GM21381 (cell line): ENCODE results near the gene GAST.

Source experiments
- ATAC-seq: cut with Tn5 transposase; IDR thresholded peaks from one replicate; pipeline ENCODE4 v1.9.1; 2021; ENCODE audit warnings: mild to moderate bottlenecking, moderate library complexity; ENCODE audit not compliant: unreplicated experiment

GAST gene

DNA sequence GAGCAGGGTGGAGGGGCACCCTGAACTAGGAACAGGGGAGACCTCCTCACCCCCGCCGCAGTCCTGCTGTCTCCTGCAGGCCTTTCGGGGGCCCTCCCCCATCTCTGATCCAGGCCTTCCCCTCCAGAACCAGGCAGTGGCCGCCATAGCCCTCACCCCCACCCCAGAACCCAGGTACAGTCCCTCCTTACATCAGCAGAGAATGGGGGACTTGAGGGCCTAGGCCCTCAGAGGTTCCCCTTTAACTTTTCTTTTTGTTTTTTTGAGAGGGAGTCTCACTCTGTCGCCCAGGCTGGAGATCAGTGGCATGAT lies 26.6 kb downstream of the GAST start:
- ATAC-seq = no peak

DNA sequence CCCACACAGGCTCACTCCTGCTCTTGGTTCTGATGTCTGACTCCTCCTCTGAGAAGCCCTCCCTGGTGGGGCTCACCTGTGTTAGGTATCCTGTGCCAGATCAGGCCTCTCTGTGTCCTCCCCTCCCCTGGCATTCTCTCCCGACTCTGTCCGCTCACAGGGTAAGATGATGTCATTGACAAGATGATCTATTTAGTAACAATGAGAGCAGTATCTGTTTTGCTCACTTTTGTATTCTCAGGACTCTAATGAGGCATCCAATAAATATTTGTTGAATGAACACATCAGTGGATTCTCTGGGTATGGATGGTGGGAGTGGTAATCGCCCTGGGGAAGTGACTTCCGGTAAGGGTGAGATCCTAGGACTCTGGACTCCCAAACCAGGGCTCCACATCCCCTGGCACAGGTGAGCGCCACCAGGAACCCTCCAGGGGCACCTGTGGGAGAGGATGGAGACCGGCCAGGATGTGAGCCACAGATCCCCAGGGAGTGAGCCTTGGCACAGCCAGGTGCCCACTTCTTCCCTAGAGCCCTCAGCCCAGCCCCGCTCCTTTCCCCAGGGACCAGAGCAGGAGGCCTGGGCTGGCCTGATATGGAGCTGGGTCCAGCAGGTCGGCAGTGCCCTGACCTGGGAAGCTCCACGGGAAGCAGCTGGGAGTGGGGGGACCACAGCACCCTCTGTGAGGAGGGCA lies 27.7 kb downstream of the GAST start:
- no peak for ATAC-seq

DNA sequence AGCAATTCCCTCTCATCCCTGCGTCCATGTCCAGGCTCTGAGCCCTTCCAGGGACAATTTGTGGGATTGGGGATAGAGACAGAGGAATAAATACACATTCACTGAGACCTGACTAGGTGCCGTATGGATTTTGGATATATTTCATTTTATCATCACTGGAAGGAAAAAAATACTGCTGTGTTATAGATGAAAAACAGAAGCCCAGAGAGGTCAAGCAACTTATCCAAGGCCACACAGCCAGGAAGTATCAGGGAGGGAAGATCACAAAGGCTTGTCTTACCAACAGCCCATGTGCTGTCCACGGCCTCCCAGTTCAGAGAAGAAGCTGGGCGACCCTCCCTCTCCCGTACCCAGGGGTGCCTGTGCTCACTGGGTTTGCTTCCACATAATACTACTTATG lies 28.4 kb downstream of the GAST start:
- ATAC-seq = no peak

- no peak for ATAC-seq
Measured at GRCh38 chr17:41741709-41742108, 29.6 kb downstream of the GAST start.

GRCh38 chr17:41748275-41748674 lies 36.1 kb downstream of the GAST start:
- no peak for ATAC-seq

DNA sequence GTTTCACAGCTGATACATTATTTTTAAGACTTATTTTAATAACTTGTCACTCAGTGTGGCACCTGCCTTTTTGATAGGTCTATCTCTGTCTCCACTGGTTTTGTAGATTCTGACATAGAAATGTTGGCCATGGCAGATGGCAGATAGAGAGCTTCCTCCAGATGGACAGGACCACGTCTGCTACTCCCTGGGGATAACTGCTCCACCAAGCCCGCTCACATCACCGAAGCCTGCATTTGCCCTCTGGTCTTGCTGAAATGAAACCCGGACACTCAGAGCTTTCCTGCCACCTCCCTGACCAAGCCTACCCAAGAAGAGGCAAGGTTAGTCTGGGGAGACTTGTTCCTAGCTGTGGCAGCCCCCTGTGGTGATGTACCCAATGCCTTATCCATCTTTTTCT lies 38.7 kb downstream of the GAST start:
- no peak for ATAC-seq

DNA sequence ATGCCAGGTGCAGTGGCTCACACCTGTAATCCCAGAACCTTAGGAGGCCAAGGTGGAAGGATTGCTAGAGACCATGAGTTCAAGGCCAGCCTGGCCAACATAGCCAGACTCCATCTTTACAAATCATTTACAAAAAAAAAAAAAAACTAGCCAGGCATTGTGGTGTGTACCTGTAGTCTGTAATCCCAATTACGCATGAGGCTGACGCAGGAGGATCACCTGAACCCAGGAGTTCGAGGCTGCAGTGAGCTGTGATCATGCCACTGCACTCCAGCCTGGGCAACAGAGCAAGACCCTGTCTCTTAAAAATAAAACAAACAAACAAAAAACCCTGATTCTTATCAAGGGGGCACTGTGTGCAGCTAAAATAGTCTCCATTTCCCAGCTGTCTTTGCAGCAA lies 39.2 kb downstream of the GAST start:
- no peak for ATAC-seq

- no peak for ATAC-seq
Measured at GRCh38 chr17:41754066-41754465, 41.9 kb downstream of the GAST start.

GRCh38 chr17:41758601-41759000 lies 46.5 kb downstream of the GAST start:
- ATAC-seq = no peak

- ATAC-seq = no peak
Measured at GRCh38 chr17:41760878-41761277, 48.7 kb downstream of the GAST start.

DNA sequence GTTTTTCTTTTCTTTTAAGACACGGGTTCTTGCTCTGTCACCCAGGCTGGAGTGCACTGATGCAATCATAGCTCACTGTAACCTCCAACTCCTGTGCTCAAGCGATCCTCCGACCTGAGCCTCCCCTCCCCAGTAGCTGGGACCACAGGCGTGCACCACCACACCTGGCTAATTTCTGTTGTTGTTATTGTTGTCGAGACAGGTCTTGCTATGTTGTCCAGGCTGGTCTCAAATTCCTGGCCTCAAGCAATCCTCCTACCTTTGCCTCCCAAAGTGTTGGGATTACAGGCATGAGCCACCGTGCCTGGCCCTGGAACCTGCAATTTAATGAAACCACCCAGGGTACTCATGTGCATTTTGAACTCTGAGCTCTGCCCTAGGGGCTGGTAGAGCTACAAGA lies 50.3 kb downstream of the GAST start:
- ATAC-seq = no peak

- ATAC-seq = no peak
Measured at GRCh38 chr17:41762841-41763240, 50.7 kb downstream of the GAST start.

GRCh38 chr17:41763327-41763726 lies 51.2 kb downstream of the GAST start:
- no peak for ATAC-seq
